ENCODE measurements around the gene IL15RA.
"Not testable (repeated sequence)": the region's sequence is repeated elsewhere in the genome, so short reads cannot be mapped to it uniquely, and the experiment has no call there.

Gene IL15RA

DNA sequence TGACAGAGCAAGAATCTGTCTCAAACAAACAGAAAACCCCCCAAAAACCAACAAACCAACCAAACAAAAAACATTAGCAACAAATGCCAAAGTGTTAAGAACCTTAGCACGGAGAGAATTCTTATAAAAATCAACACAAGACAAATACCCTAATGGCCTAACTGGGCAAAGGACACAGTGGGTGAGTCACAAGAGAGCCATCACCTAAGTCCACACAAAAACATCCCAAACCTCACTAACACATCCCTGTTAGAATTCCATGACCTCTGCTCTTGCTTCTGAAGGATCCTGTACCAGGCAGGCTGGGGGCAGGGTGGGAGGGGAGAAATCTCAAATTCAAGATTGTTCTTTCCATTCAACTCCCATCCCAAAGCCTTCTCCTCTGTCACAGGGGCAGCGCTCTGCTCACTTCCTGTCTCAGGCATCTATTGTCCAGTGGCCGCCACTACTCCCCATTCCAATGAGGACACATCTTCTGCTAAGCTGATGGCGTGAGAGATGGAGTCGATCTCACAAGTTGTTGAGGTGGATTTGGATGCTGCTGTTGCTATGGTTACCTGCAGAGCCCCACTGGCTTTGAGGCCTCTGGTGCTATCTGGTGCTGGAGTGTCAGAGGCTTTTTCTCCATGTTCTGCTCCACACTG, 9.2 kb downstream of the IL15RA start:
- ChIA-PET POLR2A (no interaction called here), CTCF (no interaction called here)
- DNase-seq (ENCODE audit: extremely low spot score), result no peak
- TF ChIP-seq, protein P1, sequence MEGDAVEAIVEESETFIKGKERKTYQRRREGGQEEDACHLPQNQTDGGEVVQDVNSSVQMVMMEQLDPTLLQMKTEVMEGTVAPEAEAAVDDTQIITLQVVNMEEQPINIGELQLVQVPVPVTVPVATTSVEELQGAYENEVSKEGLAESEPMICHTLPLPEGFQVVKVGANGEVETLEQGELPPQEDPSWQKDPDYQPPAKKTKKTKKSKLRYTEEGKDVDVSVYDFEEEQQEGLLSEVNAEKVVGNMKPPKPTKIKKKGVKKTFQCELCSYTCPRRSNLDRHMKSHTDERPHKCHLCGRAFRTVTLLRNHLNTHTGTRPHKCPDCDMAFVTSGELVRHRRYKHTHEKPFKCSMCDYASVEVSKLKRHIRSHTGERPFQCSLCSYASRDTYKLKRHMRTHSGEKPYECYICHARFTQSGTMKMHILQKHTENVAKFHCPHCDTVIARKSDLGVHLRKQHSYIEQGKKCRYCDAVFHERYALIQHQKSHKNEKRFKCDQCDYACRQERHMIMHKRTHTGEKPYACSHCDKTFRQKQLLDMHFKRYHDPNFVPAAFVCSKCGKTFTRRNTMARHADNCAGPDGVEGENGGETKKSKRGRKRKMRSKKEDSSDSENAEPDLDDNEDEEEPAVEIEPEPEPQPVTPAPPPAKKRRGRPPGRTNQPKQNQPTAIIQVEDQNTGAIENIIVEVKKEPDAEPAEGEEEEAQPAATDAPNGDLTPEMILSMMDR (IDR thresholded peaks at IDR 0.05; ENCODE audit: control extremely low read depth, extremely low read depth, low read depth, missing control alignments), result no peak

DNA sequence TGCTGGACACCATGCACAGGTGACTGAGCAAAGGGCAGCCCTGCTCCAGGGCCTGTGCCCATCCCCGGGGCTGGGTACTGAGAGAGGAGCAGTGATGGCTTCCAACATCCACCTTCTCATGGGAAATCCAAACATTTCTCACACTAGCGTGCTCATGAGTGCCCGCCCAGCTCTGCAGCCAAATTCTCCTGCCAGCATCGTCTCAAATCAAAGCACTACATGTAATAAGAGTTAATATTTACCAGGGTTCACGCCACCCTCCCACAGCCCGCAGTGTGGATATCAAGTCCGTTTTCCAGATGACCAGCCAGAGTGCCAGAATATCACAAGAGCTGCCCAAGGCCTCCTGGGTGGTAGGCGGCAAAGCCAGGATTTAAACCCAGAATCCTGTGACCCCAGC, 12.1 kb downstream of the IL15RA start:
- POLR2A ChIA-PET, result no interaction called here
- no peak for DNase-seq (ENCODE audit: extremely low spot score)
- CTCF ChIA-PET, result interaction anchor here (1.2 kb wide), 1 partner anchor 122 kb away, joined by 3 read pairs; no protein-coding TSS in a partner anchor
- TF ChIP-seq, protein P1 (IDR thresholded peaks at IDR 0.05; ENCODE audit: control extremely low read depth, extremely low read depth, low read depth, missing control alignments), result no peak

DNA sequence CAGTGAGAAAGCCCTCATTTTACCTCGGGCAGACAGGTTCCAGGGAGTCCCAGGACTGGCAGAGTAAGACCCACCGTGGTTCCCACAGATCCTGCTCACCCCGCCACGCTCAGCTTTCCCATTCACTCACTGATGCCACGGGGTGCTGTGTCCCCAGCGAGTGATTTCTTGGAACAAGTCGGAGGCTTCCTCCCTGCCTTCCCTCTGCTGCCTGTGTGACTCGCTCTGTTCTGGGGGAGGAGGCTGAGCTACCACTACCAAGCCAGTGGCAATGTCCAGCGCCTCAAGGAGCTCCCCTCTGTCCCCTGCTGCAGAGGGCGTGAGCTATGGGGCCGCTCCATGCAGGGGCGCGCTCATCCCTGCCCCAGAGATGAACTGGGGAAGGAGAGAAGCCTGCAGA, 12.6 kb downstream of the IL15RA start:
- CTCF ChIA-PET, result interaction anchor here (1.2 kb wide), 2 partner anchors 122 to 123 kb away, joined by 3 read pairs; no protein-coding TSS in a partner anchor
- TF ChIP-seq, protein P1 (IDR thresholded peaks at IDR 0.05; ENCODE audit: control extremely low read depth, extremely low read depth, low read depth, missing control alignments), result no peak
- no peak for DNase-seq (ENCODE audit: extremely low spot score)
- POLR2A ChIA-PET, result no interaction called here

DNA sequence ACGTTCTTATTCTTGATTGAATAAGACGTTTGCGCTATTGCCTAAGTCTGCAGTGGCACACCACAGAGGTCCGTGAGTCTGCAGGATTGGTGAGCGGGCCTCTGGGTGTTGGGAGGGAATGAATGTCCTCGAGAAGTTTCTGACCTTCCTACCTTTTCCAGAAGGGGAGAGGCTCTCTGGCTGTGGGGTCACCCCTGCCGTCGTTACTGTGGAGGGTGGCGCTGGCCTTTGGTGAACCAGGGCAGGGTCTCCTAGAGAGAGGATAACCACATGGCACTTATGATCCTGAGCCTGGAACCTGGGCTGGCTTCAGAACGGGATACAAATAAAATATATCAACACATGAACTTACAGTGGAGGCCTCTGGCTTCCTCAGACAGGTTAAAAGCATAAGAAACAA, 13.8 kb downstream of the IL15RA start:
- no peak for DNase-seq (ENCODE audit: extremely low spot score)
- TF ChIP-seq, protein P1 (IDR thresholded peaks at IDR 0.05; ENCODE audit: control extremely low read depth, extremely low read depth, low read depth, missing control alignments), result no peak
- ChIA-PET CTCF (interaction anchor here (1.2 kb wide), 1 partner anchor 123 kb away, joined by 3 read pairs; no protein-coding TSS in a partner anchor), POLR2A (no interaction called here)

DNA sequence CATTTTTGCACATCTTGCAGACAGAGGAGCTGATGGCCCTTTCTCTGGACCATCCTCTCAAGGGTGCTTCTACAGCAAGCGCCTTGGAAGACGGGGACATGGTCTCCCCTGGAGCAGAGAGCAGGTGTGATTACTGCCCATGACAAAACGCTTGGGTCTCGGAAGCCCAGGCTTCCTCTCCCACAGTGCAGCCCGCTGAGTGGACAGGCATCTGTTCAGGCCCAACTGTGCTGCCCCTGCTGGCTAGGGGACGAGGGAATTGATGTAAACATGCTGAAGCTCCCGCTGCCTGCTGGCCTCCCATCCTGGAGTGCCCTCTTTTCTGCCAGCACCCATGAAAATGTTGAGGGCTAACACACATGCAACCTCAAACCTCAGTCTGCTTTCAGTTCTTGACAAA, 14.3 kb downstream of the IL15RA start:
- ChIA-PET POLR2A (no interaction called here), CTCF (no interaction called here)
- no peak for DNase-seq (ENCODE audit: extremely low spot score)
- TF ChIP-seq, protein P1 (IDR thresholded peaks at IDR 0.05; ENCODE audit: control extremely low read depth, extremely low read depth, low read depth, missing control alignments), result no peak

DNA sequence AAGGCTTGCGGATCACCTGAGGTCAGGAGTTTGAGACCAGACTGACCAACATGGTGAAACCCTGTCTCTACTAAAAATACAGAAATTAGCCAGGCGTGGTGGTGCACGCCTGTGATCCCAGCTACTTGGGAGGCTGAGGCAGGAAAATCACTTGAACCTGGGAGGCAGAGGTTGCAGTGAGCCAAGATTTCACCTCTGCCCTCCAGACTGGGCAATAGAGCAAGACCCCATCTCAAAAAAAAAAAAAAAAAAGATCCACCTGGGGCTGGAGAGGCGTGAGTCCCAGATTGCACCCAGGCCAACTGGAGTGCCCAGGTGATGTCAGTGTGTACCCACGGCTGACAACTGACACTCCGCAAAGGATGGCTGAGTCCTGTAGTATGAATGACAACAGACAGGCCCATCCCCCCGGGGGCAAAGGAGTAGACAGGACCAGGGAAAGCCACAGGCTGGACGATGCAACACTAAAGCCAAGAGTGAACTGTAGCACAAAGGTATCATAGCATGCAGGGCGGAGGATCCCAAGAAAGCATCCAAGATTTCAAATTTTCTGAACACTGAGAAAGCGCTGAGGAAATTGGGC, 14.9 kb downstream of the IL15RA start:
- peak; percentile 8 for DNase-seq (ENCODE audit: extremely low spot score)
- CTCF ChIA-PET, POLR2A ChIA-PET: not testable (repeated sequence)

DNA sequence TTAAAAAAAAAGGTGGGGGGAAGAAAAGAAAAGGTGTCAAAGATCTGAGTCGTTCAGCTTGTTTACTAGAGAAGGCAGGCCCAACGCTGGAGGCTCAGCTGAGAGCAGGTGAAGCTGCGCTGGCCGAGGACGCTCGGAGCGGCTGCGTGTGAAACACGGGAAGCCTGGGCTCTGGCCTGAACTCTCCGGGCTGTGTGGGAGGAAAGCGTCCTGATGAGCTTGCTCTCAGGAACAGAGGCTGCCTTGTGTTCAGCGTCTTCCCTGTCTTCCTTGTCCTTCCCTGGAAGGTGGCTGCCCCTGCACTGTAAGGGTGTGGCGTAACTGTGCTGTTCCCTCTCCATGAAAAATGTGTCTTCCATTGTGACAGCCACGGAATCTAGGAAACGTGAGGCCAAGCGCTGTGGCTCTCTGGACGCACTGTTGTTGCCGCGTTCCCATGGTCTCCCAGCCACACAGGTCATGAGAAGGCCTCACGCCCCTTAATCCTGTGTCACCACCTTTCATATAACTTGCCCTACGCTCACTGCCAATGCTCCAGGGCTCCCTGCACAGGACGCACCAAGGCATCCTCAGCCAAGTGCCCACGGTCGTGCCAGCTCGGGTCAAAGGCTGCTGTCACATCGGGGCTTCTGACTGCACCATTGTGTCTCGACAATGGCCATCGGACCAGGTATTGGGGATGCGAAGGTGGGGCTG, 15.8 kb downstream of the IL15RA start:
- DNase-seq (ENCODE audit: extremely low spot score), result peak; percentile 12
- POLR2A ChIA-PET, result no interaction called here
- CTCF ChIA-PET, result no interaction called here
- TF ChIP-seq, protein P1 (IDR thresholded peaks at IDR 0.05; ENCODE audit: control extremely low read depth, extremely low read depth, low read depth, missing control alignments), result no peak

DNA sequence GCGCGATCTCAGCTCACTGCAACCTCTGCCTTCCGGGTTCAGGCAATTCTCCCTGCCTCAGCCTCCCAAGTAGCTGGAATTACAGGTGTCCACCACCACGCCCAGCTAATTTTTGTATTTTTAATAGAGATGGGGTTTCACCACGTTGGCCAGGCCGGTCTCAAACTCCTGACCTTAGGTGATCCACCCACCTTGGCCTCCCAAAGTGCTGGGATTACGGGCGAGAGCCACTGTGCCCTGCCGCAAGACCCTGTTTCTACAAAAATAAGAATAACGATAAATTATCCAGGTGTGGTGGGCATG, 16.4 kb downstream of the IL15RA start:
- CTCF ChIA-PET; POLR2A ChIA-PET; DNase-seq (ENCODE audit: extremely low spot score): not testable (repeated sequence)

Measured in GM10248 (cell line).